ENCODE data around the gene P2RX6.

P2RX6 gene

GRCh38 chr22:21076912-21077625 lies 62.1 kb downstream of the P2RX6 start:
- no peak for TF ChIP-seq CTCF (IDR thresholded peaks at IDR 0.05; ENCODE audit: low read depth, low read length)
- no peak overlapping the region for H3K4me3 ChIP-seq (ENCODE audit: low read depth, low read length)

Data from WI38 (cell line).